ENCODE results near the gene FBXL16. TPM values are rescaled to one million over a fixed set of nuclear protein-coding genes. Genes with fewer than 3 reads are reported as not detected.
"Not testable (repeated sequence)": the region's sequence is repeated elsewhere in the genome, so short reads cannot be mapped to it uniquely, and the experiment has no call there.

The FBXL16 gene, protein sequence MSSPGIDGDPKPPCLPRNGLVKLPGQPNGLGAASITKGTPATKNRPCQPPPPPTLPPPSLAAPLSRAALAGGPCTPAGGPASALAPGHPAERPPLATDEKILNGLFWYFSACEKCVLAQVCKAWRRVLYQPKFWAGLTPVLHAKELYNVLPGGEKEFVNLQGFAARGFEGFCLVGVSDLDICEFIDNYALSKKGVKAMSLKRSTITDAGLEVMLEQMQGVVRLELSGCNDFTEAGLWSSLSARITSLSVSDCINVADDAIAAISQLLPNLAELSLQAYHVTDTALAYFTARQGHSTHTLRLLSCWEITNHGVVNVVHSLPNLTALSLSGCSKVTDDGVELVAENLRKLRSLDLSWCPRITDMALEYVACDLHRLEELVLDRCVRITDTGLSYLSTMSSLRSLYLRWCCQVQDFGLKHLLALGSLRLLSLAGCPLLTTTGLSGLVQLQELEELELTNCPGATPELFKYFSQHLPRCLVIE
- 2.5 and 3.0 TPM in 2 replicates for total RNA-seq
- long read RNA-seq = 0 reads

- peaks cover 12% of the 10 kb centered on the region for H3K4me1 Mint-ChIP-seq
- H3K9me3 Mint-ChIP-seq = no peaks in the 10 kb centered on the region
- H3K27ac Mint-ChIP-seq (ENCODE audit: unreplicated experiment) = no peak within 1 kb of the TSS
- DNase-seq (ENCODE audit: low read depth, low spot score) = no peak
- H3K4me3 Mint-ChIP-seq = no peak within 1 kb of the TSS
- no peaks in the 10 kb centered on the region for H3K36me3 Mint-ChIP-seq (ENCODE audit: low read depth)
- H3K27me3 Mint-ChIP-seq (ENCODE audit: low read depth) = peaks cover 81% of the 10 kb centered on the region
- TF ChIP-seq, protein P1, sequence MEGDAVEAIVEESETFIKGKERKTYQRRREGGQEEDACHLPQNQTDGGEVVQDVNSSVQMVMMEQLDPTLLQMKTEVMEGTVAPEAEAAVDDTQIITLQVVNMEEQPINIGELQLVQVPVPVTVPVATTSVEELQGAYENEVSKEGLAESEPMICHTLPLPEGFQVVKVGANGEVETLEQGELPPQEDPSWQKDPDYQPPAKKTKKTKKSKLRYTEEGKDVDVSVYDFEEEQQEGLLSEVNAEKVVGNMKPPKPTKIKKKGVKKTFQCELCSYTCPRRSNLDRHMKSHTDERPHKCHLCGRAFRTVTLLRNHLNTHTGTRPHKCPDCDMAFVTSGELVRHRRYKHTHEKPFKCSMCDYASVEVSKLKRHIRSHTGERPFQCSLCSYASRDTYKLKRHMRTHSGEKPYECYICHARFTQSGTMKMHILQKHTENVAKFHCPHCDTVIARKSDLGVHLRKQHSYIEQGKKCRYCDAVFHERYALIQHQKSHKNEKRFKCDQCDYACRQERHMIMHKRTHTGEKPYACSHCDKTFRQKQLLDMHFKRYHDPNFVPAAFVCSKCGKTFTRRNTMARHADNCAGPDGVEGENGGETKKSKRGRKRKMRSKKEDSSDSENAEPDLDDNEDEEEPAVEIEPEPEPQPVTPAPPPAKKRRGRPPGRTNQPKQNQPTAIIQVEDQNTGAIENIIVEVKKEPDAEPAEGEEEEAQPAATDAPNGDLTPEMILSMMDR (conservative IDR thresholded peaks at IDR 0.05) = no peak
Measured at GRCh38 chr16:705431-706188, at the start of gene FBXL16. Gene FBXL16 (minus strand): TSS chr16:705801. CDS start chr16:697405, 8,396 bp downstream.

- Mint-ChIP-seq H3K4me1 (peaks cover 18% of the 10 kb centered on the region), H3K9me3 (peaks cover 3% of the 10 kb centered on the region), H3K27ac (ENCODE audit: unreplicated experiment) (no peak overlapping the region), H3K27me3 (ENCODE audit: low read depth) (peaks cover 8% of the 10 kb centered on the region), H3K36me3 (ENCODE audit: low read depth) (no peaks in the 10 kb centered on the region), H3K4me3 (no peak overlapping the region)
- TF ChIP-seq, protein P1 (conservative IDR thresholded peaks at IDR 0.05) = no peak
- DNase-seq (ENCODE audit: low read depth, low spot score) = no peak
Measured at GRCh38 chr16:754656-755055, 49.1 kb upstream of the FBXL16 start.

DNA sequence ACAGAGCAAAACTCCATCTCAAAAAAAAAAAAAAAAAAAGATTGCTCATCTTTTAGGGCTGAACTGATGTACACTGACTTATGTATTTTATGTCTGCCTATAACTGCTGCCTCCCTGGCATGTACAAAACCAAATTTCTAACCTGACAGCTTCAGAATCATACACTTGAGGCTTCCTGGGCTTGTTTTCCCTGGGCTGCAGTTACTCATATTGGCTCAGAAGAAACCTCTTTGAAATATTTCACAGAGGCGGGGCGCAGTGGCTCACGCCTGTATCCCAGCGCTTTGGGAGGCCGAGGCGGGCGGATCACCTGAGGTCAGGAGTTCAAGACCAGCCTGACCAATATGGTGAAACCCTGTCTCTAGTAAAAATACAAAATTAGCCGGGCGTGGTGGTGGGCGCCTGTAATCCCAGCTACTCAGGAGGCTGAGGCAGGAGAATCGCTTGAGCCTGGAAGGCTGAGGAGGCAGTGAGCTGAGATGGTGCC is 48.6 kb upstream of the FBXL16 start:
- Mint-ChIP-seq H3K4me3 (peak overlapping the region; percentile 47), H3K4me1 (peaks cover 18% of the 10 kb centered on the region)
- not testable (repeated sequence) for H3K27me3 Mint-ChIP-seq (ENCODE audit: low read depth); H3K36me3 Mint-ChIP-seq (ENCODE audit: low read depth); DNase-seq (ENCODE audit: low read depth, low spot score); H3K27ac Mint-ChIP-seq (ENCODE audit: unreplicated experiment); H3K9me3 Mint-ChIP-seq

GRCh38 chr16:752007-752312 is 46.4 kb upstream of the FBXL16 start:
- H3K9me3 Mint-ChIP-seq = peaks cover 3% of the 10 kb centered on the region
- no peak for DNase-seq (ENCODE audit: low read depth, low spot score)
- H3K36me3 Mint-ChIP-seq (ENCODE audit: low read depth) = no peaks in the 10 kb centered on the region
- peaks cover 18% of the 10 kb centered on the region for H3K4me1 Mint-ChIP-seq
- no peak overlapping the region for H3K27ac Mint-ChIP-seq (ENCODE audit: unreplicated experiment)
- H3K4me3 Mint-ChIP-seq = no peak overlapping the region
- TF ChIP-seq, protein P1 (conservative IDR thresholded peaks at IDR 0.05) = no peak
- peaks cover 8% of the 10 kb centered on the region for H3K27me3 Mint-ChIP-seq (ENCODE audit: low read depth)

DNA sequence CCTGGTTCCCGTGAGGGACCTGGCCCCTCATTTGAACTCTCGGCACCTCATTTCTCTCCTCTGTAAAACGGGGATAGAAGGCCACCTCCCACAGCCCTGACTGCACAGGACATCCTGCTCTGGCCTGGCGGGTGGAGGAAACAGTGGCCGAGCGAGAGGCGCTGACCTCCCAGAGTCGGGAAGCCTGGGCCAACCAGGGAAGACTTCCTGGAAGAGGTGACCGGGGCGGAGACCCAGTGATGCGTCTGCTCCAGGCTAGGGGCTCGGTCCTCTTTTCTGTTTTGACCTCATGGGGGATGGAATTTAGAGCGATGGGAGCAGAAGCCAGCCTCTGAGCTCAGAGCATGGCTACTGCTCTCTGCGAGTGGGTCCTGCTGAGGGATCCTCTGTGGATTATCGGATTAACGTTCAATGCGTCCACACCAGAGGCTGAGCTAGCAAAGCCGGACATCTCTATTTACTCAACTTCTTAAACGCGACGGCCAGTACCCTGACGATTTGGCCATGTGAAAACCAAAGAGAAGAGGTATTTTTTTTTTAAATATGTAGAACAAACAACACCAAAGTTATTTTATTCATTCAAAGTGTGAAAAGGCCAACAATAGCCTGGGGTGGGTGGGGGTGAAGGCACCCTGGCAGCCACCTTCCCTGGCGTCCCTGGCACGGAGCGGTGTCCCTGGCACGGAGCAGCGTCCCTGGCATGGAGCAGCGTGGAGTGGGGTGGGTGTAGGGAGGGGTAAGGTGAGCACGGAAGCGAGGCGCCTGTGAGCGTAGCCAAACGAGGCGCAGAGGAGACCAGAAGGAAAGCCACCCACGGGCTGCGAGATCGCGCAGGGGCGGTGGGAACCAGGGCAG is 45.8 kb upstream of the FBXL16 start:
- Mint-ChIP-seq H3K4me1 (peaks cover 18% of the 10 kb centered on the region), H3K27me3 (ENCODE audit: low read depth) (peaks cover 5% of the 10 kb centered on the region), H3K27ac (ENCODE audit: unreplicated experiment) (no peak overlapping the region), H3K36me3 (ENCODE audit: low read depth) (no peaks in the 10 kb centered on the region), H3K9me3 (peaks cover under 1% of the 10 kb centered on the region), H3K4me3 (no peak overlapping the region)
- TF ChIP-seq, protein P1 (conservative IDR thresholded peaks at IDR 0.05) = no peak
- DNase-seq (ENCODE audit: low read depth, low spot score) = no peak

All from neural crest cell (in vitro differentiated cells).